HG03565 (cell line): ENCODE data around the gene KANSL1.
"Not testable (repeated sequence)": the region's sequence is repeated elsewhere in the genome, so short reads cannot be mapped to it uniquely, and the experiment has no call there.

Source experiments
- ATAC-seq: cut with Tn5 transposase; IDR thresholded peaks from one replicate; pipeline ENCODE4 v1.9.1; 2021; ENCODE audit warnings: mild to moderate bottlenecking, moderate library complexity; ENCODE audit not compliant: unreplicated experiment

The KANSL1 gene

GRCh38 chr17:46193151-46193625 is at the start of gene KANSL1:
Gene KANSL1, minus strand, starts transcription at chr17:46193429. Its CDS starts 21,286 bp downstream, at chr17:46172143.
- ATAC-seq: peak; percentile 61

GRCh38 chr17:46231359-46231758 is 38.1 kb upstream of the KANSL1 start:
- not testable (repeated sequence) for ATAC-seq

GRCh38 chr17:46225274-46225794 is 32.1 kb upstream of the KANSL1 start:
- peak; percentile 98 for ATAC-seq

- peak; percentile 8 for ATAC-seq
These were observed 31.6 kb upstream of the KANSL1 start for GRCh38 chr17:46224864-46225263.

GRCh38 chr17:46223041-46223440 is 29.8 kb upstream of the KANSL1 start:
- not testable (repeated sequence) for ATAC-seq

- ATAC-seq: no peak
These were observed 23.5 kb upstream of the KANSL1 start for GRCh38 chr17:46216682-46217081.

GRCh38 chr17:46212634-46213435 is 19.6 kb upstream of the KANSL1 start:
- ATAC-seq: no peak

- no peak for ATAC-seq
These were observed 15.8 kb upstream of the KANSL1 start for GRCh38 chr17:46208997-46209396.

GRCh38 chr17:46205975-46206374 is 12.7 kb upstream of the KANSL1 start:
- ATAC-seq: no peak

GRCh38 chr17:46202424-46202823 is 9.2 kb upstream of the KANSL1 start:
- no peak for ATAC-seq

- no peak for ATAC-seq
These were observed 8.3 kb upstream of the KANSL1 start for GRCh38 chr17:46201491-46201890.

GRCh38 chr17:46200197-46200596 is 7.0 kb upstream of the KANSL1 start:
- ATAC-seq: no peak

GRCh38 chr17:46199379-46199778 is 6.2 kb upstream of the KANSL1 start:
- ATAC-seq: no peak

GRCh38 chr17:46198233-46198632 is 5.0 kb upstream of the KANSL1 start:
- no peak for ATAC-seq

- ATAC-seq: no peak
These were observed 4.3 kb upstream of the KANSL1 start for GRCh38 chr17:46197530-46197929.

- ATAC-seq: no peak
These were observed 2.9 kb upstream of the KANSL1 start for GRCh38 chr17:46195939-46196716.

- ATAC-seq: no peak
These were observed 2.1 kb upstream of the KANSL1 start for GRCh38 chr17:46195217-46195855.

- no peak for ATAC-seq
These were observed 1.4 kb upstream of the KANSL1 start for GRCh38 chr17:46194393-46195216.

GRCh38 chr17:46193626-46194392 is 580 bp upstream of the KANSL1 start:
- peak; percentile 40 for ATAC-seq
